Transverse colon (tissue), 4 donors: ENCODE data around the gene METTL13.

Experiments used
- EP300 ChIP-seq: sonication (generic); formaldehyde crosslinking; IDR thresholded peaks from one replicate; pipeline ENCODE4 v1.6.1; 2017; ENCODE audit warnings: antibody characterized with exemption, low read depth
- POLR2A ChIP-seq: fragments of 450-650 bp; IDR thresholded peaks from one replicate; pipeline ENCODE4 v1.6.1; 2016; ENCODE audit warnings: antibody characterized with exemption, mild to moderate bottlenecking, moderate library complexity
- POLR2AphosphoS5 ChIP-seq, 3 donors: sonication (generic); formaldehyde crosslinking; IDR thresholded peaks; one replicate each; pipeline ENCODE4 v1.6.1; 2016; ENCODE audit warnings: antibody characterized with exemption in 3 of 3
- TF ChIP-seq, protein P1 (sequence below), 5 experiments: fragments of 200-600 bp in 3 of 5; fragments of 450-650 bp in 2 of 5; sonication (generic) in 3 of 5; IDR thresholded peaks; 1 replicate in 2 of 5; 2 replicates in 3 of 5; pipeline ENCODE4 v1.5.1; 2016 to 2017; ENCODE audit warnings: antibody characterized with exemption in 5 of 5, inconsistent platforms in 3 of 5, mild to moderate bottlenecking in 2 of 5, moderate library complexity in 1 of 5

DNA sequence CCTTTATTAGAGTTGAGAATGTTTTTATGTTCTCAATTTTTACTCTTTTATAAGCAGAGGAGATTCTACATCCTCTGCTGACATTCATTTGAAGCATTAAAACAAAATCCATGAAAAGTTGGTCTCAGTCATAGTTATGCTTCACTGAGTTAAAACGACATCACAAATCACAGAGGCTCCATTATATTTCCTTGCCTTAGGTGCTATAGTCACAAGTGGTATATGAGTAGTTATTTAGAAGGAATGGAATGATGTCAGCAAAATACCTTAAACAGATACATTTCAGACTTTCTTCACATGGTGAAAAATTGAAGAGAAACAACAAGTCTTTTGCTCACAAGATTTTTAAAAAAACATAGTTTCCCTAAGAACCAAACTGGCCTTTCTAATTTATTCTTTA lies 11.7 kb upstream of the METTL13 start:
- TF ChIP-seq, protein P1, sequence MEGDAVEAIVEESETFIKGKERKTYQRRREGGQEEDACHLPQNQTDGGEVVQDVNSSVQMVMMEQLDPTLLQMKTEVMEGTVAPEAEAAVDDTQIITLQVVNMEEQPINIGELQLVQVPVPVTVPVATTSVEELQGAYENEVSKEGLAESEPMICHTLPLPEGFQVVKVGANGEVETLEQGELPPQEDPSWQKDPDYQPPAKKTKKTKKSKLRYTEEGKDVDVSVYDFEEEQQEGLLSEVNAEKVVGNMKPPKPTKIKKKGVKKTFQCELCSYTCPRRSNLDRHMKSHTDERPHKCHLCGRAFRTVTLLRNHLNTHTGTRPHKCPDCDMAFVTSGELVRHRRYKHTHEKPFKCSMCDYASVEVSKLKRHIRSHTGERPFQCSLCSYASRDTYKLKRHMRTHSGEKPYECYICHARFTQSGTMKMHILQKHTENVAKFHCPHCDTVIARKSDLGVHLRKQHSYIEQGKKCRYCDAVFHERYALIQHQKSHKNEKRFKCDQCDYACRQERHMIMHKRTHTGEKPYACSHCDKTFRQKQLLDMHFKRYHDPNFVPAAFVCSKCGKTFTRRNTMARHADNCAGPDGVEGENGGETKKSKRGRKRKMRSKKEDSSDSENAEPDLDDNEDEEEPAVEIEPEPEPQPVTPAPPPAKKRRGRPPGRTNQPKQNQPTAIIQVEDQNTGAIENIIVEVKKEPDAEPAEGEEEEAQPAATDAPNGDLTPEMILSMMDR (IDR thresholded peaks at IDR 0.05): no peak
- TF ChIP-seq POLR2A (no peak), POLR2AphosphoS5 (IDR thresholded peaks at IDR 0.05) (no peak), EP300 (no peak)
